Measurements from ENCODE around the gene ZNF207.

DNA sequence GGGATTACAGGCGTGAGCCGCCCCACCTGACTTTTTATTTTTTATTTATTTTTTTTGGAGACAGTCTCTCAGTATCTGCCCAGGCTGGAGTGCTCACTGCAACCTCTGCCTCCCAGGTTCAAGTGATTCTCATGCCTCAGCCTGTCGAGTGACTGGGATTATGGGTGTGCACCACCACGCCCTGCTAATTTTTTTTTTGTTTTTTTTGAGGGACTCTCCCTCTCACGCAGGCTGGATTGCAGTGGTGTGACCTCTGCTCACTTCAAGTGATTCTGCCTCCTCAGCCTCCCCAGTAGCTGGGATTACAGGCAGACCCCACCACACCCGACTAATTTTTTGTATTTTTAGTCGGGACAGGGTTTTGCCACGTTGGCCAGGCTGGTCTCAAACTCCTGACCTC is 7.7 kb downstream of the ZNF207 start:
- TF ChIP-seq CTCF (IDR thresholded peaks at IDR 0.05) (no peak), NR1H2 (CRISPR knock-in tag; IDR thresholded peaks at IDR 0.05) (no peak), TEAD4 (CRISPR knock-in tag; IDR thresholded peaks at IDR 0.05) (no peak), ZBTB21 (CRISPR knock-in tag; IDR thresholded peaks at IDR 0.05; ENCODE audit: borderline replicate concordance) (no peak), USF2 (CRISPR knock-in tag; IDR thresholded peaks at IDR 0.05) (no peak), SOX15 (CRISPR knock-in tag; IDR thresholded peaks at IDR 0.05) (no peak), CREM (CRISPR knock-in tag; IDR thresholded peaks at IDR 0.05) (no peak), ZNF423 (CRISPR knock-in tag; IDR thresholded peaks at IDR 0.05) (no peak), ELF4 (CRISPR knock-in tag; IDR thresholded peaks at IDR 0.05; ENCODE audit: low read depth) (no peak), E2F1 (CRISPR knock-in tag; IDR thresholded peaks at IDR 0.05) (no peak)
- TF ChIP-seq, protein P1, sequence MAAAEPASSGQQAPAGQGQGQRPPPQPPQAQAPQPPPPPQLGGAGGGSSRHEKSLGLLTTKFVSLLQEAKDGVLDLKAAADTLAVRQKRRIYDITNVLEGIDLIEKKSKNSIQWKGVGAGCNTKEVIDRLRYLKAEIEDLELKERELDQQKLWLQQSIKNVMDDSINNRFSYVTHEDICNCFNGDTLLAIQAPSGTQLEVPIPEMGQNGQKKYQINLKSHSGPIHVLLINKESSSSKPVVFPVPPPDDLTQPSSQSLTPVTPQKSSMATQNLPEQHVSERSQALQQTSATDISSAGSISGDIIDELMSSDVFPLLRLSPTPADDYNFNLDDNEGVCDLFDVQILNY (CRISPR knock-in tag; IDR thresholded peaks at IDR 0.05): no peak
- TF ChIP-seq, protein P2, sequence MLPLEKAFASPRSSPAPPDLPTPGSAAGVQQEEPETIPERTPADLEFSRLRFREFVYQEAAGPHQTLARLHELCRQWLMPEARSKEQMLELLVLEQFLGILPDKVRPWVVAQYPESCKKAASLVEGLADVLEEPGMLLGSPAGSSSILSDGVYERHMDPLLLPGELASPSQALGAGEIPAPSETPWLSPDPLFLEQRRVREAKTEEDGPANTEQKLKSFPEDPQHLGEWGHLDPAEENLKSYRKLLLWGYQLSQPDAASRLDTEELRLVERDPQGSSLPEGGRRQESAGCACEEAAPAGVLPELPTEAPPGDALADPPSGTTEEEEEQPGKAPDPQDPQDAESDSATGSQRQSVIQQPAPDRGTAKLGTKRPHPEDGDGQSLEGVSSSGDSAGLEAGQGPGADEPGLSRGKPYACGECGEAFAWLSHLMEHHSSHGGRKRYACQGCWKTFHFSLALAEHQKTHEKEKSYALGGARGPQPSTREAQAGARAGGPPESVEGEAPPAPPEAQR (CRISPR knock-in tag; IDR thresholded peaks at IDR 0.05): no peak

All from WTC11 (cell line).